NCI-H2107 treated with DMSO at 0.1 percent for 48 hours (cell line): ENCODE data around the gene BOD1.

Experiments used
- DNase-seq: peaks from one replicate; lab custom pipeline; 2025; ENCODE audit not compliant: unreplicated experiment; lab: John Stamatoyannopoulos, UW

Gene BOD1

DNA sequence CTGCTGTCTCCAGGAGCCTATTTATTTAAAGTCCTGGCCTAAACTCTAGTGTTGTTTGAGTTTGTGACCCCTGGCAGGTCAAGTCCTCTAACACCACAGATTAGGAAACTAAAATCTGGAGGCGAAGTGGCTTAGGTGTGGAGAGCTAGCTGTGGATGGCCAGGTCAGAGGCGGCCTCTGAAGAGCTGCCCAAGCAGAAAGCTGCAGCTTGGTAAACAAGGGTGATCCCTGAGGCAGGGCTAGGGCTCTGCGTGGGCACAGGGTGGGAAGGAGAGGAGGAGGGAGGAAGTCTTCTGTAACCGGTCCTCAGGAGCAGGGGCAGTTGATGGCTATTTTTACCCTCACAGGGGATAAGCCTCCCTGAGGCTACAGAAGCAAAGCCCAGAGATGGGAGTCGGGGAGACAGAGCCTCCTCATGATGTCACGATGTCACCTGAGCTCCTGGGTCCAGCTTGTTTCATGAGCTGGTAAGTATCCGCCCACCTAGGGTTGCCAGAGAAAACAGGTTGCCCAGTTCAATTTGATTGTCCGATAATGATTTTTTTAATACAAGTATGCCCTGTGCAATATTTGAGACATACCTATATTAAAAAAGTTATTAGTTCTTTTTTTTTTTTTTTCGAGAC lies 25.9 kb upstream of the BOD1 start:
- no peak for DNase-seq

DNA sequence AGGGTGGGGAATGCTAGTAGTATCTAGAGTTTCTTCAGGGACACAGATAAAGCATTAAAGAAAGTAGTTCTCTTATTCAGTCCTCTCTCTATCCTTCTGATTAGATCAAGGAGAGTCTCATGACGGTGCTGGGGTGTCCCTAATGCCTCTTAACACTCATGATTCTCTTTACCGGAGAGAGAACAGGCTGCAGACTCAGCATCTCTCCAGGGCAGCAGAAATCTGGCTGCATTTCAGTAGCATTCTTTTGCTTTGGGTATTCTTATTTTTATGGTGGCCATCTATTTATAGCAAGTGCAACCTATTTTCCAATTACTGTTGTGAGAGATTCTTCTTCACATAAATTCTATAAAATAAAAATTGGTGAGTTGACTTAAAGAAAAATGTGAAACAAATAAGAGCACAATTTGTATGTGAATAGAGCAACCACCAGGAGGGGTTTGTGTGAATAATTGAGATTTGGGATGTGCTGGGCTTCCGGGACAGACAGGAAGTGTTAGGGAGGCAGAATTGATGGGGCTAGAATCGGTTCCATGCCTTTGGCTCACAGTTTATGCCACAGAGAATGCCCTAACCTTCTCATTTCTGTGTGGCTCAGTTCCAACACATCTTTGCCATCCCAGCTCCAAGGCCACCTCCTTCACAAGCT lies 23.8 kb upstream of the BOD1 start:
- DNase-seq = no peak

DNA sequence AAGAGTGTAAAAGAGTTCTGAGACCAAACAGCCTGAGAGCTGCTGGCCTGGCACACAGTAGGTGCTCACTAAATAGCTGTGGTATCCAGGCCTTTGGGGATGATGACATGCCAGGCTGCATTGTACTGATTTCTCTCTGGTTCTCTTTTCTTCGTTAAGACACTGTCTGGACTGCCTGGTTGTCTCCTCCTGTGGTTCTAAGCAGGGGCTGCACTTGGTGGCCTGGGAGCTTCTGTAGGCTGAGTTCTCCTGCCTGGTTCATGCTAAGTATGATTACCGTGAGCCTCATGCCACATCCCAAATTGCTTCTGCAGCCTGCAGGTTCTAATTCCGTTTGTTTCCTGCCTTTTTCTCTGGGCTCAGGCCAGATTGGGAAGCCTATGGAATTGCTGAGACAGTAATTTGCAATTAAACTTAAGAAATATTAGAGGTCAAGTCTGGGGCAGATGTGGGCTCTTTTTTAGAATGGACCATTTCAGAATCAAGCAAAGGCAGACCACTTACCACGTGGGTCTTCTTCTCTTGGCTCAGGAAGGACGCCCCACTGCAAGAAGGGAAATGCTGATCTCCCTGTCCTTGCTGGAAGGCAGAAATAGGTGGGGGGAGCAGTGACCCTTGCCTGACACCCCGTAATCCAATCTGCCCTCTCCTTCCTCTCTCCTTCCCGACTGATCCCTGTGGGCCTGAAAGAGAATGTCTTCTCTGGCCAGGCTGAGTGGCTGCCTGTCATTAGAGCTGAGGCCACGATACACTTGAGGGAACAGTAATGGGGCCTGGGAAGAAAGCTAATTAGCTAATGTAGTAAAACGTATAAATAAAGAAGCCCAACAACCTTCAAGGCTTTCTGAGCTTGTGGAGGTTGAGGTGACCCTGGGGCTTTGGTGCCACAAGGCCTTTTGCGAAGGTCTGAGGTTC lies 21.9 kb upstream of the BOD1 start:
- DNase-seq = no peak

- DNase-seq = no peak
Measured at GRCh38 chr5:173637340-173637739, 20.9 kb upstream of the BOD1 start.

DNA sequence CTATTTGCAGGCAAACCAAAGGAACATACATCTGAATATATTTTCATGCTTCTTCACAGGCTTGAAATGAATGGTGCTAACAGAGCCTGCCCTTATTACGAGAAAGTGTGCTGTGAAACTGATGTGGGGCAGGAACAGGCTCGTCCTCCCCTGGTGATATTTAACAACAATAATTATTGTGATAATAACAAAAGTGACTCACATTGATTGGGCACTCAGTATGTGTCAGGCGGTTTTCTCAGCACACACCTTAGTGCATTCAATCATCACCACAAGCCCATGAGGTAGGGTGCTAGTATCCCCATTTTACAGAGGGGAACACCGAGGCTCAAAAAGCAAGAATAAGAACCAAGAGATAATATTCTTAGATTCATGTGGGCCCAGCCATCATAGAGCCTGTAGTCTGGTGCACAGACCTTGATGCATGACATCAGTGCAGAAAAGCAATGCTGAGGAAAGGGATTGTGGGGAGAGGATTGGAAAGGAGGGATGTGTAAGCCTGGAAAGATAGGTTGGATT lies 18.1 kb upstream of the BOD1 start:
- DNase-seq = no peak

DNA sequence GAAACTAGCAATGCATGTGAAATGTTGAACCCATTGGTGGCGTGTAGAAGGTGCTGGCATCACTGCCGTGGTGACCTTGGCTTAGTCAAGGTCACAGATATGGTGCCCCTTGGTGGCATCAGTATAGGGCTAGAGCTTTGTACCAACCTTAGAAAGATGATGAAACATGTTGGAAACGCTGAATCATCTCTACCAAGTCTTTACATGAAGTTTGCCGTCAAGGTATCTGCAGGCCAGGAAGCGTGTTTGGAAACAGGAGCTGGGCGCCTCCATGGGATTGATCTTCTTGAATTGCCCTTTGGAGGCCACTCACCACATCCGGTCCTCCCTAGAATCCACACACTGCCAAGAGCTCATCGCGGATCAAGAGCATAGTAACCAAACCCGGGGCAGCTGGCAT lies 16.9 kb upstream of the BOD1 start:
- peak; percentile 55 for DNase-seq

DNA sequence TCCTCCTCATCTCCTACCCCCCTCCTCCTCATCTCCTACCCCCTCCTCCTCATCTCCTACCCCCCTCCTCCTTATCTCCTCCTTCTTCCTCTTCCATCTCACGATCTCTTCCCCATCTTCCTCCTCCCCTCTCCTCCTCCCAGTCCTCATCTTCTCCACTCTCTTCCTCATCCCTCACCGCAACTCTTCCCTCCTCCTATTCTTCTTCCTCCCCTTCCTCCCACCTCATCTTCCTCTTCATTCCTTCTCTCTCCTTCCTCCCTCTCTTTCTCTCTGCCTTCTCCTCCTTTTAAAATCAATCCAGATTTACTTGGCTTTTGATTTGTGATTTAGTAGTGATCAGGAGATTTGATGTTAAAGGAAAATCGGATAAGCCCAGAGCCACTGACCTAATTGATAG lies 15.0 kb upstream of the BOD1 start:
- no peak for DNase-seq

DNA sequence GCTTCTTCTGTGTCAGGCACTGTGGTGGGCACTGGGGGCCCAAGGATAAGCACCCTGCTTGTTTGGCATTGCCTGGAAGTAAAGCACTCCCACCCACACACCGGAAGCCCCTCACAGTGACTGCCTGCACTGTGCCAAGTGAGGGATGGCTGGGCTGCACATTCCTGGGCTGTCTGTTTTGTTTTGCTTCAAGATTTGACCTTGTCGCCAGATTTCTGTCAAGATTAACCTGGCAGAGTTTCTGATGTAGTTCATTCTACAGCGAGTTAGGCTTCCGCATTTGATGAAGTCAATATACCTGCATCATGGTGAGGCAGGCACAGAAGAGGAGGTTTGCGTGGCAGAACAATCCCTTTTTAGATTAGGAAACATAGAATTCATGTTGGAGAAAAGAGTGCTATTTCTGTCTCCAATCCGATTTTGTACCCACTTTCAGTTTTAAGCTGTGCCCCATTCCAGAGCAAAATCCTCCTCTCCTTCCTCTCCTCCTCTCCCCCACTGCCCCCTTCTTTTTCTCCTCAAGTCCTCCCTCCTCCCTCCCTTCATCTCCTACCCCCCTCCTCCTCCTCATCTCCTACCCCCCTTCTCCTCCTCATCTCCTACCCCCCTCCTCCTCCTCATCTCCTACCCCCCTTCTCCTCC lies 14.4 kb upstream of the BOD1 start:
- no peak for DNase-seq

GRCh38 chr5:173629628-173630027 lies 13.2 kb upstream of the BOD1 start:
- no peak for DNase-seq

DNA sequence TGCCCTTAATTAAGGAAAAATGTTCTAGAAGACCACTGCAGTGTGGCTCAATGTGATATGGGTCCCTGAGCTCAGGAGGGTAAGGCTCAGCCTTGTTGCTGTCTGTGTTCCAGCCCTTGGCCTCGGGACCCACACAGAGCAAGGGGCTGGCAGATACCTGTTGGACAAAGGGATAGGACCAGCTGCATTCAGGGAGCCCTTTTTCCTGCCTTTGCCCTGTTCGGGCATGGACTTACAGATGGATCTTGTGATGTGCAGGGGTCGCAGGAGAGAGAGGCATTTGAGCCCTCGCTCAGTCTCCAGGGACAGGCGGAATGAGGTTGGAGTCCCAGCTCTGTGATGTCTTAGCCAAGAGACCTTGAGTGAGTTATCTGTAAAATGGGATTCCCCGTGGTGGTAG lies 12.1 kb upstream of the BOD1 start:
- DNase-seq = no peak

DNA sequence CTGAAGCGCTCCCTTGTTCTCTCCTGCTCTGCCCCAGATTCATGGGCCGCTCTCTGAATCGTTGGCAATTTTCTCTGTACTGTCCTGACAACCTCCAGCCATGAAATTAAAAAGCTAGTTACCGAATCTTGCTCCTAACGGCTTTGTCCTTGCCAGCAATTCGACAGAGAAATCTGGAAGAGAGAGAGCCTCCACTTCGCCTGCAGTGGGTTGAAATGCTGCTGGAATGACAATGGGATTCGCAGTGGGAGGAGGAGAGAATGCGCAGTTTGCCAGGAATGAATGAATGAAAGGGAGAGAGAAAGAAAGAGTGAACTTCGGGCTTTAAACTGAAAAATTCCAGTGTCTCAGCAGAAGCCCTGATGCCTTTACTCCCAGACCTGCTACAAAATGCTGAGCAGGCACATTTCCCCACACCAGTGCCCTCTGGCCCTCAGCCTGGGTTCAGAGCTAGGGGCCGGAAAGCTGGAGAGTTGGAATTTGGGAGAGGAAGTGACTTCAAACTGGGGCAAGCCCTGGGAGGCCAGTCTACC lies 11.5 kb upstream of the BOD1 start:
- DNase-seq = no peak

GRCh38 chr5:173627271-173627670 lies 10.8 kb upstream of the BOD1 start:
- DNase-seq = no peak

- no peak for DNase-seq
Measured at GRCh38 chr5:173626505-173626820, 10.0 kb upstream of the BOD1 start.

GRCh38 chr5:173625673-173626504 lies 9.4 kb upstream of the BOD1 start:
- DNase-seq = no peak

DNA sequence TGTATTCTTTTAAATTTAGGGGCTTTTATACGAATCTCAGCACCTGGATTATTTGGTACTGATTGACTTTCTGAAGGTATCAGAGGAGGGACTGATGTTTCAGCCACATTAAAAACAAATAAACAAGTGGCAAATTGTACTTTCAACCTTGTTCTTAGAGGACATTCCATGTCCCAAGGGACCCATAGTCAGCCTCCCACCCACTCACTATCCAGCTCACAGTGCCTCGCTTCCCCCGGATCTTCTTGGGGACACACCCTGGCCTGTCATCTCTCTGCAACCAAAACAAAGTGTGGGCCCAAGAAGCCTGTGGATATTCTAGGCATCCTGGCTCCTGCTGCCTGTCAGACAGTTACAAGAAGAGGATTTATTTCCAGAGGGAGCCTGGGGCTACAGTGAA lies 8.8 kb upstream of the BOD1 start:
- no peak for DNase-seq

DNA sequence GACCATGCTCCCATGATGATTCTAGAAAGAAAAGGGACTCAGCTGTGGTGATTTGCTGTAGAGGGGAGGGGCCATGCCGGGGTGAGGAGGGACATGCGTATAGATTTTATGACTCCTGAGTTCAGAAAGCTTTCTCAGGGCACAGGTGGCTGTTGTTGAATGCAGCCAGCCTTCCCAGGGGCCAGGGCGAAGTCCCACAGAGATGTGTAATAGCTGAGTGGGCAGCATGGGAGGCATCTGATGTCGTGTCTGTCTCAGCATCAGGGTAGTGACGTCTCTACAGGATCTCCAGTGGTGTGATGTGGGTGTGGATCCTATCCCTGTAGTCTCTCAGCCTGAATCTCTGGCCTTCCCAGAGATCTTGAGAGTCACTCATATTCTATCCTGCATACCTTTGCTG lies 7.8 kb upstream of the BOD1 start:
- DNase-seq = no peak

- DNase-seq = no peak
Measured at GRCh38 chr5:173623789-173624188, 7.3 kb upstream of the BOD1 start.

DNA sequence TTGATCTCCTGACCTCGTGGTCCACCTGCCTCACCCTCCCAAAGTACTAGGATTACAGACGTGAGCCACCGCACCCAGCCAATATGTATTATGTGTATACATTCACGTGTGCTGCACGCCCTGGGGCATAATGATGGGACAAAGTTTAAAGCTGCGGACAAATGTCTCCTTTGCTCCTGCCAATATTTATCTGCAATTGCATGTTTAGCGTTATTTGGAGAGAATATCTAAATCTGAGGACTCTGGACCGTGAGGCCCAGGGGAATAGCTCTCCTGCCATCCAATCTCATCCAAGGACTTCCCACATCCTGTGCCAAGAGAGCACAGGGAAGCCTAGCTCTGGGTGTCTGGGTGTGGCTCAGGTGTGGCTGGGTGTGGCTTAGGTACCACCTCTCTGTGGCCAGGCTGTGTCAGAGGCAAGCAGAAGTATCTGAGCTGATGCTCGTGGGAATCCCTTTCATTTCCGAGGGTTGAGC lies 6.9 kb upstream of the BOD1 start:
- no peak for DNase-seq

GRCh38 chr5:173622183-173623047 lies 6.0 kb upstream of the BOD1 start:
- no peak for DNase-seq
